Testis (tissue), 3 donors: ENCODE data around the gene SLC2A9. TPM values are rescaled to one million over a fixed set of nuclear protein-coding genes. Genes with fewer than 3 reads are reported as not detected.

ENCODE experiments used
- DNase-seq: peaks from one replicate; pipeline ENCODE4 v3.0.0-alpha.2; 2019
- H3K27ac ChIP-seq, 2 donors: fragments of 200-600 bp; sonication (generic); one replicate each; pipeline ENCODE4 v1.5.1; 2019
- H3K27me3 ChIP-seq: fragments of 200-600 bp; sonication (generic); one replicate; pipeline ENCODE4 v1.5.1; 2019
- H3K36me3 ChIP-seq: fragments of 200-600 bp; sonication (generic); one replicate; pipeline ENCODE4 v1.5.1; 2017; ENCODE audit warnings: low read depth; ENCODE audit errors: missing control alignments
- H3K4me1 ChIP-seq: fragments of 200-600 bp; sonication (generic); one replicate; pipeline ENCODE4 v1.5.1; 2019
- H3K4me3 ChIP-seq, 2 donors: fragments of 200-600 bp; sonication (generic); one replicate each; pipeline ENCODE4 v1.5.1; 2017 to 2019
- H3K9me3 ChIP-seq: fragments of 200-600 bp; sonication (generic); one replicate; pipeline ENCODE4 v1.5.1; 2017
- POLR2A ChIP-seq: fragments of 450-650 bp; IDR thresholded peaks from one replicate; pipeline ENCODE4 v1.6.1; 2017; ENCODE audit warnings: antibody characterized with exemption, mild to moderate bottlenecking, moderate library complexity
- WGBS, 2 donors: methylation state at CpG; one replicate each; pipeline ENCODE4 v1.1.5; 2018; 5-methylcytosine and 5-hydroxymethylcytosine counted together
- intact Hi-C: fragments of 100-400 bp; cut with DNase I; formaldehyde crosslinking; loops from one replicate; pipeline ENCODE4 v1.15.1; 2023; ENCODE audit warnings: low total_unique reads
- polyA plus RNA-seq: library from polyadenylated mRNA; stranded (reverse); fragments of 350-450 nt; fragmentation: Illumina TruSeq; extraction: RNeasy Lipid Tissue Mini Kit (QIAGEN cat#74804); gene quantifications from one replicate; pipeline ENCODE4 v1.2.3, GENCODE V29; 2014; ENCODE audit warnings: low read depth, low replicate concordance; ENCODE audit not compliant: insufficient read depth
- total RNA-seq, 2 donors: library from RNA; depleted of rRNA; stranded (reverse); fragments of >200 nt; gene quantifications; one replicate each; pipeline ENCODE4 v1.2.3, GENCODE V29; 2016
- TF ChIP-seq, protein P1 (sequence below), 3 experiments: fragments of 450-650 bp in 2 of 3; fragments of 200-600 bp in 1 of 3; sonication (generic) in 1 of 3; IDR thresholded peaks; one replicate each; pipeline ENCODE4 v1.5.1; 2016 to 2019; ENCODE audit warnings: antibody characterized with exemption in 3 of 3, mild to moderate bottlenecking in 2 of 3, moderate library complexity in 1 of 3

SLC2A9 gene
- total and polyA plus RNA-seq, 3 donors from 2014 or later: 6.3 to 7.5 (median 6.8) TPM

DNA sequence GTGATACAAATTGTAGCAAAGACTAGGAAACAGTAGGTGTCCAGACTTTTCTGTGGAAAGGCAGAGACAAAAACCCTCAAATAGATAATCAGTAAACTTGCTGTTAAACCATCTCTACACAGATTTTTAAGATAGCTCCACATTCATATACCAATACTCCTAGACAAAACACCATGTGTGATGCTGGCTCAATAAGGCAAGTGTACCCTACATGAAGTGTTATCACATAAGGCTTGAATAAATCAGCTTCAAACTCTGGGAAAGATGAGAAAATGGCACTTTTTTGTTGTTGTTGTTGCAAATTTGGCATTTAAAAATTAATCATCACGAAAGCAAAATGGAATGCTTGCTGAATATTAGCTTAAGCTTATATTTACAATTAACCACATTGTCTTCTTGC, 194.7 kb downstream of the SLC2A9 start:
- TF ChIP-seq, protein P1, sequence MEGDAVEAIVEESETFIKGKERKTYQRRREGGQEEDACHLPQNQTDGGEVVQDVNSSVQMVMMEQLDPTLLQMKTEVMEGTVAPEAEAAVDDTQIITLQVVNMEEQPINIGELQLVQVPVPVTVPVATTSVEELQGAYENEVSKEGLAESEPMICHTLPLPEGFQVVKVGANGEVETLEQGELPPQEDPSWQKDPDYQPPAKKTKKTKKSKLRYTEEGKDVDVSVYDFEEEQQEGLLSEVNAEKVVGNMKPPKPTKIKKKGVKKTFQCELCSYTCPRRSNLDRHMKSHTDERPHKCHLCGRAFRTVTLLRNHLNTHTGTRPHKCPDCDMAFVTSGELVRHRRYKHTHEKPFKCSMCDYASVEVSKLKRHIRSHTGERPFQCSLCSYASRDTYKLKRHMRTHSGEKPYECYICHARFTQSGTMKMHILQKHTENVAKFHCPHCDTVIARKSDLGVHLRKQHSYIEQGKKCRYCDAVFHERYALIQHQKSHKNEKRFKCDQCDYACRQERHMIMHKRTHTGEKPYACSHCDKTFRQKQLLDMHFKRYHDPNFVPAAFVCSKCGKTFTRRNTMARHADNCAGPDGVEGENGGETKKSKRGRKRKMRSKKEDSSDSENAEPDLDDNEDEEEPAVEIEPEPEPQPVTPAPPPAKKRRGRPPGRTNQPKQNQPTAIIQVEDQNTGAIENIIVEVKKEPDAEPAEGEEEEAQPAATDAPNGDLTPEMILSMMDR (IDR thresholded peaks at IDR 0.05): no peak
- no peak for TF ChIP-seq POLR2A
- WGBS, 2 donors: 86 to 98% methylated on average over 1 of the region's 1 CpG
- Histone ChIP-seq H3K9me3 (no peaks in the 10 kb centered on the region), H3K4me1 (no peaks in the 10 kb centered on the region), H3K4me3 (no peak overlapping the region), H3K36me3 (no peaks in the 10 kb centered on the region), H3K27ac (no peak overlapping the region), H3K27me3 (no peaks in the 10 kb centered on the region)
- intact Hi-C loops: no loop called here
- DNase-seq: no peak

DNA sequence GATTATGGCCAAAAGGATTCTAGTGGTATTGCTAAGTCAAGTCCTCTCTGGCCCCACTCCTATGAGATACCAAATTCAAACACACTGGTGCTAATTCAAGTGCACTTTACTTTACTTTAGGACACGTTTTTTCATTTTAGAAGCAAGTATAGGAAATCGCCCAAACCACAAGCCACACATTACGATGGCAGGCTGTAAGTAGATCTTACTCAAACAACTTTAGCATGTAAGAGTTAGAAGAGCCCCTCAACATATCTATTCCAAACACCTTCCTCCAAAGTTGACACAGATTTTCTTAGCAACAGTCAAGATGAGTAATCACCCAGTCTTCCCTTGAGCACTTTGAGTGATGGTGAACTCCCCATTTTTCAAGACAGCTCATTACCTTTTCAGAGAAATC, 196.2 kb downstream of the SLC2A9 start:
- no peak overlapping the region for H3K4me3 ChIP-seq
- WGBS, 2 donors: 90 to 92% methylated on average over 3 of the region's 3 CpGs
- intact Hi-C loops: no loop called here
- no peak for DNase-seq
- TF ChIP-seq, protein P1 (IDR thresholded peaks at IDR 0.05): no peak
- TF ChIP-seq POLR2A: no peak
- no peaks in the 10 kb centered on the region for H3K36me3 ChIP-seq
- no peak overlapping the region for H3K27ac ChIP-seq
- no peaks in the 10 kb centered on the region for H3K9me3 ChIP-seq
- H3K4me1 ChIP-seq: no peaks in the 10 kb centered on the region
- no peaks in the 10 kb centered on the region for H3K27me3 ChIP-seq

- TF ChIP-seq, protein P1 (IDR thresholded peaks at IDR 0.05): no peak
- no peak for TF ChIP-seq POLR2A
- no peaks in the 10 kb centered on the region for H3K36me3 ChIP-seq
- no peak for DNase-seq
- no peaks in the 10 kb centered on the region for H3K4me1 ChIP-seq
- intact Hi-C loops: no loop called here
- no peaks in the 10 kb centered on the region for H3K27me3 ChIP-seq
- no peak overlapping the region for H3K27ac ChIP-seq
- H3K4me3 ChIP-seq: no peak overlapping the region
- H3K9me3 ChIP-seq: no peaks in the 10 kb centered on the region
- 75 to 85% methylated on average over 5 of the region's 5 CpGs for WGBS, 2 donors
Observed at GRCh38 chr4:9820343-9820742, 201.0 kb downstream of the SLC2A9 start.

DNA sequence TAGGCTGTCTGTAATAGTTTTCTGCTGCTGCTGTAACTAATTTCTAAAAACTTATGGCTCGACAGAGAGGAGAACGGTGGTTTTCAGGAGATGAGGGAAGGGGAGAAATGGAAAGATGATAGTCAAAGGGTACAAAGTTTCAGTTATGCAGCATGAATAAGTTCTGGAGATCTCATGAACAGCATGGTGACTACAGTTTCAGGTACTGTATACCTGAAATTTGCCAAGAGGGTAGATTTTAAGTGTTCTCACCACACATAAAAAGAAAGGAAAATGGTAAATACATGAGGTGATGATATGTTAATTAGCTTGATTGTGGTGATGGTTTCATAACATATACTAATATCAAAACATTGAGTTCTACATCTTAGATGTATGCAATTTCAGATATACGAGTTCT, 205.0 kb downstream of the SLC2A9 start:
- H3K27ac ChIP-seq: no peak overlapping the region
- H3K36me3 ChIP-seq: no peaks in the 10 kb centered on the region
- no peaks in the 10 kb centered on the region for H3K27me3 ChIP-seq
- no peak for DNase-seq
- intact Hi-C loops: no loop called here
- H3K9me3 ChIP-seq: no peaks in the 10 kb centered on the region
- TF ChIP-seq POLR2A: no peak
- TF ChIP-seq, protein P1 (IDR thresholded peaks at IDR 0.05): no peak
- no peaks in the 10 kb centered on the region for H3K4me1 ChIP-seq
- WGBS, 2 donors: 87 to 96% methylated on average over 3 of the region's 3 CpGs
- no peak overlapping the region for H3K4me3 ChIP-seq

- Histone ChIP-seq H3K4me3 (no peak overlapping the region), H3K4me1 (no peaks in the 10 kb centered on the region), H3K27ac (no peak overlapping the region), H3K36me3 (no peaks in the 10 kb centered on the region), H3K9me3 (no peaks in the 10 kb centered on the region), H3K27me3 (no peaks in the 10 kb centered on the region)
- TF ChIP-seq, protein P1 (IDR thresholded peaks at IDR 0.05): no peak
- no peak for TF ChIP-seq POLR2A
- no peak for DNase-seq
- 51 to 62% methylated on average over 4 of the region's 4 CpGs for WGBS, 2 donors
- intact Hi-C loops: no loop called here
Observed at GRCh38 chr4:9812501-9813340, 208.6 kb downstream of the SLC2A9 start.
